IMR-90 (cell line): ENCODE data around the gene C5orf63. TPM values are rescaled to one million over a fixed set of nuclear protein-coding genes. Genes with fewer than 3 reads are reported as not detected.

ENCODE experiments used
- ATAC-seq: fragments of 200-7000 bp; cut with Tn5 transposase; 2 replicates; pipeline ENCODE4 v1.9.1; 2020; ENCODE audit warnings: low read depth, mild to moderate bottlenecking, moderate library complexity
- BruUV-seq: library from RNA; stranded (reverse); fragments of 400-500 nt; replicated peaks from 2 replicates; lab custom pipeline; 2021; lab: Mats Ljungman, UMichigan
- CTCF ChIA-PET: fragments of 300-600 bp; formaldehyde crosslinking; extraction: SDS; loops from one replicate; lab custom pipeline; 2021; ENCODE audit warnings: antibody characterized with exemption; lab: Yijun Ruan, JAX
- POLR2A ChIA-PET: fragments of 300-600 bp; sonication (Branson Sonifier 250); formaldehyde crosslinking; loops from one replicate; lab custom pipeline; 2022; ENCODE audit warnings: antibody characterized with exemption; ENCODE audit not compliant: unreplicated experiment; lab: Charles Lee
- DNase-seq: peaks from one replicate; pipeline ENCODE4 v3.0.0; 2013
- H2AFZ ChIP-seq: replicated peaks from 2 replicates; pipeline ENCODE3; 2013; ENCODE audit warnings: low read length, mild to moderate bottlenecking; ENCODE audit not compliant: poor library complexity
- H2AK5ac ChIP-seq: 2 replicates; pipeline ENCODE4 v1.6.1; 2013; ENCODE audit warnings: low read depth, low read length, inconsistent platforms
- H2AK9ac ChIP-seq: replicated peaks from 2 replicates; pipeline ENCODE3; 2013; ENCODE audit warnings: mild to moderate bottlenecking, low read depth, low read length, moderate library complexity; ENCODE audit not compliant: poor library complexity
- H2BK120ac ChIP-seq: 2 replicates; pipeline ENCODE4 v1.6.1; 2013; ENCODE audit warnings: low read depth, low read length, inconsistent platforms
- H2BK15ac ChIP-seq: 3 replicates; pipeline ENCODE4 v1.6.1; 2013; ENCODE audit warnings: low read depth, low read length, inconsistent platforms
- H2BK20ac ChIP-seq: 2 replicates; pipeline ENCODE4 v1.6.1; 2013; ENCODE audit warnings: low read depth, mild to moderate bottlenecking, inconsistent platforms, low read length, moderate library complexity
- H2BK5ac ChIP-seq: 2 replicates; pipeline ENCODE4 v1.6.1; 2013; ENCODE audit warnings: mild to moderate bottlenecking, low read depth, low read length, inconsistent platforms; ENCODE audit not compliant: poor library complexity, severe bottlenecking
- H3K14ac ChIP-seq: replicated peaks from 2 replicates; pipeline ENCODE4 v1.6.1; 2013; ENCODE audit warnings: low read depth, low read length, inconsistent platforms
- H3K18ac ChIP-seq: 2 replicates; pipeline ENCODE4 v1.6.1; 2013; ENCODE audit warnings: low read depth, low read length, control low read depth
- H3K23ac ChIP-seq: 2 replicates; pipeline ENCODE4 v1.6.1; 2013; ENCODE audit warnings: low read depth, low read length, inconsistent platforms
- H3K27ac ChIP-seq: 2 replicates; pipeline ENCODE4 v1.5.1; 2013; ENCODE audit warnings: mild to moderate bottlenecking, control low read depth, low read length; ENCODE audit not compliant: insufficient read depth
- H3K27me3 ChIP-seq: 2 replicates; pipeline ENCODE4 v1.6.1; 2013; ENCODE audit warnings: low read length; ENCODE audit not compliant: control insufficient read depth, insufficient read depth
- H3K36me3 ChIP-seq: 2 replicates; pipeline ENCODE4 v1.6.1; 2013; ENCODE audit warnings: low read length, mixed read lengths; ENCODE audit not compliant: control insufficient read depth, insufficient read depth
- H3K4ac ChIP-seq: 2 replicates; pipeline ENCODE4 v1.6.1; 2013; ENCODE audit warnings: low read depth, low read length, inconsistent platforms
- H3K4me1 ChIP-seq: 2 replicates; pipeline ENCODE4 v1.6.1; 2013; ENCODE audit warnings: low read length, mixed read lengths; ENCODE audit not compliant: control insufficient read depth, insufficient read depth
- H3K4me2 ChIP-seq: 2 replicates; pipeline ENCODE4 v1.6.1; 2013; ENCODE audit warnings: low read depth, mild to moderate bottlenecking, control low read depth, low read length, moderate library complexity
- H3K4me3 ChIP-seq: 2 replicates; pipeline ENCODE4 v1.5.1; 2013; ENCODE audit warnings: low read depth, mild to moderate bottlenecking, control low read depth, low read length, moderate library complexity; ENCODE audit not compliant: insufficient read depth
- H3K56ac ChIP-seq: 2 replicates; pipeline ENCODE4 v1.6.1; 2013; ENCODE audit warnings: low read length, inconsistent platforms; ENCODE audit not compliant: insufficient read depth; ENCODE audit errors: extremely low read depth
- H3K79me1 ChIP-seq, 2 experiments: 2 replicates each; pipeline ENCODE4 v1.6.1; 2013; ENCODE audit warnings: low read length in 2 of 2, inconsistent platforms in 1 of 2, low read depth in 1 of 2
- H3K9ac ChIP-seq: 2 replicates; pipeline ENCODE4 v1.6.1; 2013; ENCODE audit warnings: low read depth, low read length, control low read depth
- H3K9me1 ChIP-seq: 2 replicates; pipeline ENCODE4 v1.6.1; 2013; ENCODE audit warnings: low read length, inconsistent platforms; ENCODE audit not compliant: insufficient read depth
- H3K9me3 ChIP-seq: 2 replicates; pipeline ENCODE4 v1.6.1; 2013; ENCODE audit warnings: low read length; ENCODE audit not compliant: control insufficient read depth, insufficient read depth
- H4K20me1 ChIP-seq: 2 replicates; pipeline ENCODE4 v1.6.1; 2013; ENCODE audit warnings: low read length, inconsistent platforms; ENCODE audit not compliant: insufficient read depth
- H4K5ac ChIP-seq: 2 replicates; pipeline ENCODE4 v1.6.1; 2013; ENCODE audit warnings: mild to moderate bottlenecking, low read depth, low read length, control low read depth
- H4K8ac ChIP-seq, 2 experiments: 2 replicates each; pipeline ENCODE4 v1.6.1; 2013; ENCODE audit warnings: low read depth in 2 of 2, low read length in 2 of 2, control low read depth in 1 of 2, inconsistent platforms in 1 of 2
- H4K91ac ChIP-seq: 2 replicates; pipeline ENCODE4 v1.6.1; 2013; ENCODE audit warnings: low read depth, low read length, inconsistent platforms; ENCODE audit not compliant: insufficient read depth
- BHLHE40 ChIP-seq: fragments of 150-350 bp; IDR thresholded peaks from 2 replicates; pipeline ENCODE4 v1.6.1; 2016; ENCODE audit warnings: mild to moderate bottlenecking, low read depth, low read length
- MAZ ChIP-seq: IDR thresholded peaks from 2 replicates; pipeline ENCODE4 v1.6.1; 2012; ENCODE audit warnings: low read depth, mild to moderate bottlenecking, low read length, improper control_type of control experiment, moderate library complexity, borderline replicate concordance
- MXI1 ChIP-seq: IDR thresholded peaks from 2 replicates; pipeline ENCODE4 v1.6.1; 2012; ENCODE audit warnings: low read depth, mild to moderate bottlenecking, low read length, moderate library complexity, borderline replicate concordance
- POLR2A ChIP-seq: IDR thresholded peaks from 2 replicates; pipeline ENCODE4 v1.6.1; 2012; ENCODE audit warnings: mild to moderate bottlenecking, low read depth, low read length
- WGBS, 2 experiments: methylation state at CpG; one replicate each; pipeline versions ENCODE4 v1.1.5 to v1.1.7; 2013; ENCODE audit warnings: missing lambda C conversion rate in 2 of 2; ENCODE audit not compliant: insufficient read length in 1 of 2; ENCODE audit errors: extremely low coverage in 2 of 2; 5-methylcytosine and 5-hydroxymethylcytosine counted together
- dilution Hi-C: fragments of 300-500 bp; cut with HindIII; formaldehyde crosslinking; loops from one replicate; pipeline ENCODE4 v1.14.3; 2018; ENCODE audit warnings: low sequenced_read_pairs; ENCODE audit not compliant: unreplicated experiment
- in situ Hi-C: fragments of 300-500 bp; cut with MboI; formaldehyde crosslinking; loops from 3 replicates; pipeline ENCODE4 v1.14.3; 2019; ENCODE audit warnings: low sequenced_read_pairs, inconsistent platforms, mixed read lengths
- intact Hi-C: fragments of 100-400 bp; cut with micrococcal nuclease; formaldehyde crosslinking; loops from 2 replicates; pipeline ENCODE4 v1.10.0; 2022
- polyA plus RNA-seq, 3 experiments: library from polyadenylated mRNA; depleted of rRNA; stranded (reverse); fragments of >200 nt; gene quantifications; 2 replicates each; pipeline ENCODE4 v1.2.3, GENCODE V29; 2012; ENCODE audit warnings: low replicate concordance in 1 of 3
- total RNA-seq: library from RNA; depleted of rRNA; stranded (reverse); fragments of >200 nt; gene quantifications from 2 replicates; pipeline ENCODE4 v1.2.3, GENCODE V29; 2012

Gene C5orf63
- total and polyA plus RNA-seq, 2 of the 4 experiments (the other 2 are of a cell fraction), result 0.72 to 1.1 TPM

GRCh38 chr5:127040796-127041520 lies 32.3 kb downstream of the C5orf63 start:
- H3K4me2 ChIP-seq, result peak overlapping the region; percentile 32; the same call in 1 of the 2 replicates
- DNase-seq (peak; percentile 54), ATAC-seq (peak; percentile 22; the same call in 1 of the 2 replicates)
- H3K56ac ChIP-seq, result no peak overlapping the region
- H2AK5ac ChIP-seq, result peak overlapping the region; percentile 65; the same call in 1 of the 2 replicates
- no peaks in the 10 kb centered on the region for H3K36me3 ChIP-seq
- no peak for TF ChIP-seq MXI1
- no peak for TF ChIP-seq BHLHE40
- no peak for TF ChIP-seq POLR2A
- TF ChIP-seq MAZ, result no peak
- ChIA-PET POLR2A (no interaction called here), CTCF (no interaction called here)
- no peak overlapping the region for H2AK9ac ChIP-seq
- H4K8ac ChIP-seq, result peak overlapping the region in 1 of 2 experiments; percentile 66; a peak in 1 of 4 replicates
- dilution Hi-C loops (no loop called here), intact Hi-C loops (loop anchor here (10.0 kb wide), 1 partner anchor 386 kb away; no protein-coding TSS in a partner anchor), in situ Hi-C loops (no loop called here)
- H3K79me1 ChIP-seq, result no peaks in the 10 kb centered on the region
- H3K4ac ChIP-seq, result peak overlapping the region; percentile 35; the same call in 1 of the 2 replicates
- H4K91ac ChIP-seq, result peak overlapping the region; percentile 22; the same call in 1 of the 2 replicates
- peak overlapping the region; percentile 46 for H2AFZ ChIP-seq
- H3K18ac ChIP-seq, result no peak overlapping the region
- no peak overlapping the region for H3K27ac ChIP-seq
- H2BK20ac ChIP-seq, result peak overlapping the region; percentile 9
- H3K4me1 ChIP-seq, result peaks cover 3% of the 10 kb centered on the region; the same call in 1 of the 2 replicates
- H3K4me3 ChIP-seq, result no peak overlapping the region
- H3K27me3 ChIP-seq, result no peaks in the 10 kb centered on the region
- no peak overlapping the region for H3K23ac ChIP-seq
- H2BK5ac ChIP-seq, result no peak overlapping the region
- BruUV-seq, result no TSS peak
- no peaks in the 10 kb centered on the region for H4K20me1 ChIP-seq
- H3K9ac ChIP-seq, result no peak overlapping the region
- peak overlapping the region; percentile 66; the same call in 1 of the 3 replicates for H2BK15ac ChIP-seq
- WGBS, 2 experiments, result 0% methylated on average over 1 of the region's 9 CpGs; no CpG with 5 or more reads in 1 of the 2 experiments
- no peak overlapping the region for H4K5ac ChIP-seq
- H3K9me3 ChIP-seq, result no peaks in the 10 kb centered on the region
- H3K14ac ChIP-seq, result 0 out of 2 replicates have a peak overlapping the region, but pooled peaks have one; percentile 15
- peaks cover 12% of the 10 kb centered on the region for H3K9me1 ChIP-seq
- H2BK120ac ChIP-seq, result peak overlapping the region; percentile 41; the same call in 1 of the 2 replicates
